Stimulated activated CD8-positive, alpha-beta memory T cell treated with anti-CD3 and anti-CD28 coated beads, Interleukin-15, amount 100 ng/mL, for 1 hour (primary cell): Measurements from ENCODE around the gene LRIG1.
A peak's percentile ranks its signal among the peaks of the same experiment; 100 is the strongest.

ENCODE experiments used
- DNase-seq: peaks from one replicate; pipeline ENCODE4 v3.0.0-alpha.2; 2020; ENCODE audit warnings: low read depth

The LRIG1 gene

GRCh38 chr3:66500576-66501482 lies at the start of gene LRIG1:
Gene LRIG1 (minus strand): TSS chr3:66501022. CDS start chr3:66500407, 615 bp downstream.
- DNase-seq, result peak; percentile 94

GRCh38 chr3:66544619-66545429 lies 44.0 kb upstream of the LRIG1 start:
- no peak for DNase-seq

GRCh38 chr3:66542153-66542552 lies 41.3 kb upstream of the LRIG1 start:
- DNase-seq, result no peak

GRCh38 chr3:66539466-66539989 lies 38.7 kb upstream of the LRIG1 start:
- DNase-seq, result no peak

GRCh38 chr3:66538390-66538789 lies 37.6 kb upstream of the LRIG1 start:
- DNase-seq, result no peak

GRCh38 chr3:66537735-66538134 lies 36.9 kb upstream of the LRIG1 start:
- no peak for DNase-seq

GRCh38 chr3:66536791-66537190 lies 36.0 kb upstream of the LRIG1 start:
- no peak for DNase-seq

GRCh38 chr3:66534304-66534845 lies 33.6 kb upstream of the LRIG1 start:
- no peak for DNase-seq

GRCh38 chr3:66532613-66533012 lies 31.8 kb upstream of the LRIG1 start:
- no peak for DNase-seq

GRCh38 chr3:66532160-66532587 lies 31.4 kb upstream of the LRIG1 start:
- no peak for DNase-seq

GRCh38 chr3:66531256-66531655 lies 30.4 kb upstream of the LRIG1 start:
- no peak for DNase-seq

GRCh38 chr3:66527246-66527645 lies 26.4 kb upstream of the LRIG1 start:
- DNase-seq, result no peak

GRCh38 chr3:66525771-66526170 lies 24.9 kb upstream of the LRIG1 start:
- no peak for DNase-seq

GRCh38 chr3:66520724-66521123 lies 19.9 kb upstream of the LRIG1 start:
- no peak for DNase-seq

- DNase-seq, result no peak
Observed at GRCh38 chr3:66518644-66519043, 17.8 kb upstream of the LRIG1 start.

- DNase-seq, result no peak
Observed at GRCh38 chr3:66518126-66518525, 17.3 kb upstream of the LRIG1 start.

- DNase-seq, result no peak
Observed at GRCh38 chr3:66517241-66517640, 16.4 kb upstream of the LRIG1 start.

GRCh38 chr3:66508461-66508860 lies 7.6 kb upstream of the LRIG1 start:
- DNase-seq, result no peak

GRCh38 chr3:66507423-66508260 lies 6.8 kb upstream of the LRIG1 start:
- DNase-seq, result no peak

- DNase-seq, result no peak
Observed at GRCh38 chr3:66506154-66506553, 5.3 kb upstream of the LRIG1 start.

- DNase-seq, result no peak
Observed at GRCh38 chr3:66504850-66505641, 4.2 kb upstream of the LRIG1 start.
